GM19397 (cell line): ENCODE results near the gene SEMA5B.

Source experiments
- ATAC-seq: cut with Tn5 transposase; IDR thresholded peaks from one replicate; pipeline ENCODE4 v1.9.1; 2021; ENCODE audit warnings: mild to moderate bottlenecking, moderate library complexity; ENCODE audit not compliant: unreplicated experiment

The SEMA5B gene

GRCh38 chr3:123055352-123055751, 27.8 kb upstream of the SEMA5B start:
- ATAC-seq: no peak

- ATAC-seq: no peak
Measured at GRCh38 chr3:123054931-123055330, 27.4 kb upstream of the SEMA5B start.

DNA sequence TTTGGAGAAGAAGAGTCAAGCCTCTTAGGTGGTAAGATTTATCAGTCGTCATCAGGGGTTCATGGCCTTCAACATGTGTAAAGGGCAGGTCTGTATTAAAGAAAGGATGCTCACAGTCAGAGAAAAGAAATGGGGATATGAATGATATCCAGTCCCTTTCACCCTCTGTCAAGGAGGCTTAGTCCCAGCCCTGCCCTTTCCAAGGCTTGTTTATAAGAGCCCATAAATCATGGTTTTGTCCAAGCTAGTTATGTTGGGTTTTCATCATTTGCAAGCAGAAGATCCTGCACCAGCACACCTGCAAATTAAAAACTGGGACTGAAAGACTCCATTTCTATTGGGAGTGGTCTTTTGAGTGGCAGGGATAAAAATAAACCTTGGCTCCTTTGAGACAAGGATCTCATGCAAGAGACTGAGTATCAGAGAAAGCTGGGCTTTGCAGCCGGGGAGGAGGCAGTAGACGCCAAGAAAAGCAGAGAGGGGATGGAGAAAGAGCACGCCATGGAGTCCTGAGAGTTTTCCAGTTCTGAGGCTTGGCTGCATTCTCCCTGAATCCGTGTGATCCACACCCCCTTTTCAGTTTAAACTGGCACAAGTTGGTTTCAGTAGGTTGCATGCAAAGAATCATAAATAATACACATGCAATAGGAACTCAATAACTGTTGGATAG, 26.7 kb upstream of the SEMA5B start:
- ATAC-seq: no peak

DNA sequence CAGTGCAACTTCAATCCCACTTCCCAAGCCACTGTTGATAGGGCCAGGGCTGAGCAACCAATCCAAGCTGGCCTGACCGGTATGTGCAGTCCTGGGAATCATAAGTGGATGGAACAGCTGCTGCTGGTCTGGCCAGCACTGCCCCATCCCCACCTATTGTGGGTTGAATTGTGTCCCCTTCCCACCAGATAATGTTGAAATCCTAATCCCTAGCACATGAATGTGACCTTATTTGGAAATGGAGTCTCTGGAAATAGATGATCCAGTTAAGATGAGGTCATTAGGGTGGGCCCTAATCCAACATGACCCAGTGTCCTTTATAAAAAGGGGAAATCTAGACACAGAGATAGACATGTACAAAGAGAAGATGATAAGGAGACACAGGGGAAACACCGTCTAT, 25.5 kb upstream of the SEMA5B start:
- ATAC-seq: no peak

- no peak for ATAC-seq
Measured at GRCh38 chr3:123050666-123051065, 23.1 kb upstream of the SEMA5B start.

GRCh38 chr3:123048480-123049237, 21.1 kb upstream of the SEMA5B start:
- ATAC-seq: no peak

- no peak for ATAC-seq
Measured at GRCh38 chr3:123047062-123047319, 19.4 kb upstream of the SEMA5B start.

- ATAC-seq: no peak
Measured at GRCh38 chr3:123046262-123047061, 18.9 kb upstream of the SEMA5B start.

- no peak for ATAC-seq
Measured at GRCh38 chr3:123044981-123045763, 17.6 kb upstream of the SEMA5B start.

DNA sequence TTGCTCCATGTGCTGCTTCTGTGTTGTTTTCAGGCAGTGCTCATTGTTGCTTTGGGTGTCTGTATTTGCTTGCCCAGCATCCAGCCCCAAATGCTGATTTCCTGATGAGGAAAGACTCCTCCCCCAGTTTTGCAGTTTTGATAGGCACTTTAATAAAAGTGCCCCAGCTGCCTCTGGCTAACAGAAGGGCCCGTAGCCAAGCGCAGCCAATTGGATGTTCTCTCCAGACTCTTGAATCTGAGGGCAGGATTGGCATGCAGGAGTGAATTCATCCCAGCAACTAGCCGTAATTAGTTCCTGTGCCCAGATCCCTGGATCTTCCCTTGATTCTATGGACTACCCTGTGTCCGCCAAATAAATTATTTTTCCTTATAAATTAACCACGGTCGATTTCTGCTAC, 14.8 kb upstream of the SEMA5B start:
- no peak for ATAC-seq

- no peak for ATAC-seq
Measured at GRCh38 chr3:123039178-123039577, 11.6 kb upstream of the SEMA5B start.

- no peak for ATAC-seq
Measured at GRCh38 chr3:123038751-123039150, 11.2 kb upstream of the SEMA5B start.

DNA sequence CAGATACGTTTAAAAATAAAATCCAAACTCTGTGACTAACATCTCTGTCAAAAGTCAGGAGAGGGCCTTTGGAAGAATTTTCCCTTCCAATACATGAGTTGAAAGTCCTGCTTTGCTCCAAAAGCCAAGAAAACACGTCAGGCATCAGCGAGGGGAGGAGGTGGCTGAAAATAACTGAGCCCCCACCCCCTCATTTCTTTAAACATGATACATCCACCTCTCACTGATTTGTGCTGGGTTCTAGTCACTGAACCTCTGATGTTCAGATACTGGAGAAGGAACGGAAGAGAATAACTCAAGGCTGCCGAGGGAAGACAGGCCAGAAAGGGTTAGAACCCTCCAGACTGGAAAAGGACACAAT, 9.4 kb upstream of the SEMA5B start:
- ATAC-seq: no peak

DNA sequence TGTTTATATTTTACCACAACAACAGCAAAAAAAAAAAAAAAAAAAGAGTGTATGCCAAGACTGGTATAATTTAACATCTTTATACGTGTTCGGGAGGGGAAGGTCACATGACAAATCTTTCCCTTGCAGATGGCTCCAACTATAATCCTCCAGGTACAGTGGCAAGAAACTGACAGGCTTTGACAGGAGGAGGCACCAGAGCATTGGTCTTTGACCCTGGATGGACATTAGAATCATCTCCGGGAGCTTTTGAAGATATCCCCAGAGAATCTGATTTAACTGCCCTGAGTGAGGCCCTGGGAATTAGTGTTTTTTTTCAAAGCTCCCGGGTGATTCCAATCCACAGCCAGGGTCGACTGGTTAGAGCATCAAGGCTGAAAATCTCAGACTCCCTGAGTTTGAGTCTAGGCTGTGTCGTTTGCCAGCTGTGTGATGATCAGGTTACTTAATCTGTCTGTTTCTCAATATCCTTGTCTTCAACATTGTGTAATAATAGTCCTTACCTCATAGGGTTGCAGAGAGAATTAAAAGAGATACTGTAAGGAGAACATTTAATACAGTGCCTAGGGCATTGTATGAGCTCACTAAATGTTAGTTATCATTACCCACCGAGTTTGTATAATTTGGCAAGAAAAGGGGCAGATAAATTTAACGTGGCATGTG, 8.9 kb upstream of the SEMA5B start:
- no peak for ATAC-seq

GRCh38 chr3:123034996-123035395, 7.4 kb upstream of the SEMA5B start:
- ATAC-seq: no peak

- ATAC-seq: no peak
Measured at GRCh38 chr3:123034120-123034519, 6.6 kb upstream of the SEMA5B start.

DNA sequence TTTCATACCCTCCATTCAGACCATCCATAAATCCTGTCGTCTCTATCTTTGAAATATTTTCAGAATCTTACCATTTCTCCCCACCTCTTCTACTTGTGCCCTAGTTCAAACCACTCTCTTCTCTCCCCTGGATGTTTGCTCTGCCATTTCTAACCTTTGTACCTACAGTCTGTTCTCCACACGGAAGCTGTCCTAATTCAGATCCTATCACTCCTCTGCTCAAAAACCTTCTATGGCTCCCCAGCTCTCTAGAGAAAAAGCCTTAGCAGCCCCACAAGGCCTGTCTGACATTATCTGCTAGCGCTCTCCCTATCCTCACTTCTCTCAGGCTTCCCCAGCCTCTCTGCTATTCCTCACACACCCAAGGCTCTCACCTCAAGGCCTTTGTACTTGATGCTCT, 4.5 kb upstream of the SEMA5B start:
- ATAC-seq: no peak

GRCh38 chr3:123031051-123031450, 3.5 kb upstream of the SEMA5B start:
- no peak for ATAC-seq

GRCh38 chr3:123028233-123028828, 768 bp upstream of the SEMA5B start:
- no peak for ATAC-seq

DNA sequence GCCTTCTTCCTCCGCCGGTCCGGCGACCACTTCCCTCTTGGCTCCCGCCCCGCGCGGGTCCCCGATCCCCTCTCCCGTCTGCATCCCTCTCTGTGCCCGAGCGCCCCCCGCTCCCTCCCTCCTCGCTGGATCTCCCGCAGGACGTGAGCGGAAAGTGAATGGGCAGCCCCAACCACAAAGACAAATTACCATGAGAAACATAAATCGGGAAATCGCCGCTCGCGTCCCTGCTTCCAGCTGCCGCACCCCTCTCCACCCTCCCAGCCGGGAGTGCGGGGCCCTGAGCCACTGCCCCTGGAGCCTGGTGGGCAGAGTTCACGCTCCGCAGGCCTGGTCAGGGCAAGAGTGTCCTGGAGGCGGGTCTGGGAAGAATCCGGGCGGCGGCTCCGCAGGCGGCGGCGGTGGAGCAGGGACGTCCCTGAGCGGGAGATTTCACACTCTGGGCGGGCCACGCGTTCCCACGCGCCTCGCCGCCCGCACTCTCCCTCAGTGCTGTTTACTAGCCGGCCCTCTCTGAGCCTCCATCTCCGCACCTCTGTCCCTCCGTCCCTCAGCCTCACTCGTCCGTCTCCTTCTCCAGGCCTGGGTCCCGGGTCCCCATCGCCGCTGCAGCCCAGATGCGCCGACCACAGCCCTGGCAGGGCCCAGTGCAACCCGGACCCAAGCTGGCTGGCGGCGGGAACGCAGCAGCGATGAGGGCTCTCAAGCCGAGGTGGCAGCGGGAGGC, 835 bp downstream of the SEMA5B start:
- ATAC-seq: no peak
